RWPE1 (cell line): ENCODE measurements around the gene COA8.

Experiments used
- CTCF ChIA-PET: fragments of 350-600 bp; sonication (Branson Sonifier 250); formaldehyde crosslinking; extraction: SDS; loops from one replicate; lab custom pipeline; 2021; lab: Yijun Ruan, JAX
- POLR2A ChIA-PET: fragments of 400-600 bp; formaldehyde crosslinking; extraction: SDS; loops from one replicate; lab custom pipeline; 2020; ENCODE audit warnings: antibody characterized with exemption; ENCODE audit not compliant: low non-redundant PET; lab: Yijun Ruan, JAX
- DNase-seq: peaks from one replicate; pipeline ENCODE4 v3.0.0; 2012; ENCODE audit warnings: low spot score
- H3K27ac ChIP-seq: fragments of 450-650 bp; 2 replicates; pipeline ENCODE4 v1.5.1; 2017
- TF ChIP-seq, protein P1 (sequence below): fragments of 450-650 bp; conservative IDR thresholded peaks from 2 replicates; pipeline ENCODE4 v1.5.1; 2017; ENCODE audit warnings: low read depth, mild to moderate bottlenecking

Gene COA8

DNA sequence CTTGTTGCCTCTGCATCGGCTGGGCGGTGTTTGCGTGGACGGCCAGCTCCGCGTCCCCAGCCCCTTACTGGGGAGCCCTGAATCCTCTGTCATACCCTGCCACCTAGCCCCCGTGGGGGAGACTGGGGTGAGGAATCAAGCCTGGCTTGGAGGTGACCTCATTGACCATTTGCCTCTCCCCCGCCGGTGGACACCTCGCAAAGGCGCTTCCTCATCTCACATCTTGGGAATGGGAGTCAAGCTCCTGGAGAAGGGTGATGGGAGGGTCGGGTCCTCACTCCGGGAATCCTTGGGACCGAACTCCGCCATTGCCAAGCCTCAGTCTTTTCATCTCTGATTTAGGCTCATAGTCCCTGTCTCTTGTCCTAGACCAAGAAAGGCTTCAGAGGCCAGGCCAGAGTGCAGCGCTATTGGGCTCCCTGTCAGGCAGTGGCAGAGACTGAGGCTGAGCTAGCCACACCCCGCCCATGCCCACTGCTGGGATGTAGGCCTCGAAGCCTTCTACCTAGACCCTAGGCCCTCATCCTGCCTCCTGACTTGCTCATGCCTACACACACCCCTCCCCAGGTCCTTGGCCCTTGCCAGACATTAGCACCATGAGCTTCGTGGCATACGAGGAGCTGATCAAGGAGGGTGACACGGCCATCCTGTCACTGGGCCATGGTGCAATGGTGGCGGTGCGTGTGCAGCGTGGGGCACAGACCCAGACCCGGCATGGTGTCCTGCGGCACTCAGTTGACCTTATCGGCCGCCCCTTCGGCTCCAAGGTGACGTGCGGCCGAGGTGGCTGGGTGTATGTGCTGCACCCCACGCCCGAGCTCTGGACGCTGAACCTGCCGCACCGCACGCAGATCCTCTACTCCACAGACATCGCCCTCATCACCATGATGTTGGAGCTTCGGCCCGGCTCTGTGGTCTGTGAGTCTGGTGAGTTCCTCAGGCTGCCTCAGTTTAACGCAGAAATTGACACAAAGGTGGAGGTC is 33.1 kb upstream of the COA8 start:
- ChIA-PET CTCF (interaction anchor here (0.6 to 3.1 kb wide), 6 partner anchors 8 to 1206 kb away, joined by 3 to 17 read pairs (median 4); no protein-coding TSS in a partner anchor), POLR2A (interaction anchor here (1.2 kb wide), 1 partner anchor 11 kb away, joined by 7 read pairs; no protein-coding TSS in a partner anchor)
- H3K27ac ChIP-seq = peak overlapping the region; percentile 100
- DNase-seq = no peak
- TF ChIP-seq, protein P1, sequence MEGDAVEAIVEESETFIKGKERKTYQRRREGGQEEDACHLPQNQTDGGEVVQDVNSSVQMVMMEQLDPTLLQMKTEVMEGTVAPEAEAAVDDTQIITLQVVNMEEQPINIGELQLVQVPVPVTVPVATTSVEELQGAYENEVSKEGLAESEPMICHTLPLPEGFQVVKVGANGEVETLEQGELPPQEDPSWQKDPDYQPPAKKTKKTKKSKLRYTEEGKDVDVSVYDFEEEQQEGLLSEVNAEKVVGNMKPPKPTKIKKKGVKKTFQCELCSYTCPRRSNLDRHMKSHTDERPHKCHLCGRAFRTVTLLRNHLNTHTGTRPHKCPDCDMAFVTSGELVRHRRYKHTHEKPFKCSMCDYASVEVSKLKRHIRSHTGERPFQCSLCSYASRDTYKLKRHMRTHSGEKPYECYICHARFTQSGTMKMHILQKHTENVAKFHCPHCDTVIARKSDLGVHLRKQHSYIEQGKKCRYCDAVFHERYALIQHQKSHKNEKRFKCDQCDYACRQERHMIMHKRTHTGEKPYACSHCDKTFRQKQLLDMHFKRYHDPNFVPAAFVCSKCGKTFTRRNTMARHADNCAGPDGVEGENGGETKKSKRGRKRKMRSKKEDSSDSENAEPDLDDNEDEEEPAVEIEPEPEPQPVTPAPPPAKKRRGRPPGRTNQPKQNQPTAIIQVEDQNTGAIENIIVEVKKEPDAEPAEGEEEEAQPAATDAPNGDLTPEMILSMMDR = no peak

DNA sequence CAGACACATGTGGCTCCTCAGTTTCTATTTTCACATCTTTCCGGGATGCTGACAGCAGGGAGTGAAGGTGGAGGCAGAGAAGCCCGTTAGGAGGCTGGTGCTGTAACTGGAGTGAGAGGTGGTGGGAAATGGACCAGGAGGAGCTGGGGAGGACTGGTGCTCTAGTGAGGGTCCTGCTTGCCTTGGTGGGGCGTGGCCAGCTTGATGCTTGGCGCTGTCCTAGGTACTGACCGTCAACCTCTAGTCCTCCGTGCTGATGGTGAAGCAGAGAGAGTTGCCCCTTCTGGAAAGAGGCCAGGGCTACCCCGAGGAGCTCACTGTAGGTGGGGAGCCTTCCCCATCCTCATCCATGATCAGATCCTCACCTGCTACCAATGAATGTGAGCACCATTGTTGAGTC is 32.4 kb upstream of the COA8 start:
- TF ChIP-seq, protein P1 = no peak
- CTCF ChIA-PET = interaction anchor here (1.1 to 3.1 kb wide), 4 partner anchors 8 to 16 kb away, joined by 3 to 17 read pairs (median 4); no protein-coding TSS in a partner anchor
- POLR2A ChIA-PET = no interaction called here
- peak; percentile 20 for DNase-seq
- H3K27ac ChIP-seq = peak overlapping the region; percentile 100

DNA sequence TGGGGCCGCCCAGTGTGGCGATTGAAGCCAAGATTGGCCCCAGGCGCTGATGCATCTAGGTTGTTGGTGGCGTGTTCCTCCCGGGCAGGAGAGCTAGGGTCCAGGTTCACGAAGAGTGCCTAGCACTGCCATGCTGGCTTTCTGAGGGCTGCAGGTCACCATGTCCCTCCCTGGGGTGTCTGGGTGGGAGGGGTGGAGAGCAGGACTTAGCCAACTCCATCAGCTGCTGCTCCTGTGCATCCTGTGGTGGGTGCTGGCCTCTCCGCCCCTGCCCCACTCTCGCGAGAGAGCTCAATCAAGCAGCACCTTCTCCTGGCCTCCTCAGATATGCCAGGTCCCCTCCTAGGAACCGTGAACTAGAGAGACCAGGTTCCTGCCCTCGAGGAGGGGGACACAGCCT is 31.9 kb upstream of the COA8 start:
- no peak for DNase-seq
- H3K27ac ChIP-seq = peak overlapping the region; percentile 100
- TF ChIP-seq, protein P1 = no peak
- CTCF ChIA-PET = interaction anchor here (1.3 kb wide), 2 partner anchors 9 to 16 kb away, joined by 3 to 4 read pairs; no protein-coding TSS in a partner anchor
- POLR2A ChIA-PET = no interaction called here

DNA sequence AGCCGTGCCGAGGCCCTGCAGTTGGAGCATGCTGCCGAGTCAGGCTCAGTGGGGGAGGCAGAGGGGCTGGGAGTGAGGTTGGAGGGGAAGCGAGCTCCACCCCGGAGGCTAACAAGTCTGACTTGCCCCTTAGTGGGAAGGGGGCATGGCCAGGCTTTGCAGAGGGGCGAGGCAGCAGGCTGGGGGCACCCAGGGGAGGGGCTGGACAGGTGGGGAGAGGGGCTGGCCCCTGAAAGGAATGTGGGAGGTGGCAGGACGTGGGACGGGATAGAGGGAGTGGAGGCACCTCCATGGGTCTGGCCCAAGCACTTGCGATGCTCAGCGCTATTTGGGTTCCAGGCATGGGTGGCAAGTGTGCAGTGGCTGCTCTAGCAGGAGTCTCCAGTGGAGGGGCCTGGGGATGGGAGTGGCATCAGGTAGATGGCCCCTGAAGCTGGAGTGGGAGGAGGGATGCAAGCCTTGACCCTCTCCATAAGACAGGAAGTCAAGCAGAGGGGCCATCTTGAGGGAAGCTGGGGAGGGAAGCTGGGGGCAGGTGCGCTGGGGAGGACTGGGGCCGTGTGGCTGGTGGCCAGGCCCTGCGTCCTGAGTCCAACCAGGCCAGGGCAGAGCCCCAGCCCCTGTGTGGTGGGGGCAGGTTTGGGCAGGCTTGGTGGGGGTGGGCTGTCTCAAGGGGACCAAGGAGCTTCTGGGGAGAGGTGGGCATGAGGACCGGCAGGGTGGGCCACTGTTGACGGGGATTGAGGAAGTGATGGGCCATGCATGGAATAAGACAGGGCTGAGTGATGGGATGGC is 31.1 kb upstream of the COA8 start:
- POLR2A ChIA-PET = no interaction called here

DNA sequence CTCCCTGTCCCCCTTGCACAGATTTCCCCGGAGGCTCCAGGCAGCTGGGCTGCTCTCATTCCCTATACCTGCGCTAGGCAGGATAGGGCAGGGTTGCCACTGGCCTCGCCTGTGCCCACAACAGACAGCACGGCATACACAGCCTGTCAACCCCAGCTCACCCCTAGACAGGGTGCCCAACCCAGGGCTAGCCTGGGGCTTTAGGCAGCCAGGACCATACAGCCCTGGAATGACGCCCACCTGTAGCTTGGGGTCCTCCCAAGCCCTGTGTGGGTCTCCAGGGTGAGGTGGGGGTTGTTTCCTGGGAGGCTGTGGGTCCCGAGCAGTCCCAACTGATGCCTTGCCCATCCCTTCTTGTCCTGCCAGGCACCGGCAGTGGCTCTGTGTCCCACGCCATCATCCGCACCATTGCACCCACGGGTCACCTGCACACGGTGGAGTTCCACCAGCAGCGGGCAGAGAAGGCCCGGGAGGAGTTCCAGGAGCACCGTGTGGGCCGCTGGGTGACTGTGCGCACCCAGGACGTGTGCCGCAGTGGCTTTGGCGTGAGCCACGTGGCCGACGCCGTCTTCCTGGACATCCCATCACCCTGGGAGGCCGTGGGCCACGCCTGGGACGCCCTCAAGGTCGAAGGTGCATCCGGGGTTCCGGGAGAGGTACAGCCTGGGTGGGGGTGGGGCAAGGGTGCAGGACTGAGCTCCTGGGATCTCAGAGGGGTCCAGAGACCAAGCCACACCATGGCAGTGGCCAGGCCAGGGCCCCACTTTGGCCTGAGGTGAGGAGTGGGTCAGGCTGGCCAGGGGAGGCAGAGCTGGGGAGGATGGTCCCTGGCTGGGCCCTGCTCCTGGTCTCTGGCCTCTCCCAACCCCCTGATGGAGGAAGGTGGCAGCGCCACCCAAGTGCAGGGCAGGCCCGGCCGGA is 30.3 kb upstream of the COA8 start:
- CTCF ChIA-PET = no interaction called here
- TF ChIP-seq, protein P1 = no peak

More for the DNA sequence above, 31.1 kb upstream of the COA8 start:
- CTCF ChIA-PET = no interaction called here
- no peak for DNase-seq
- H3K27ac ChIP-seq = peak overlapping the region; percentile 100
- TF ChIP-seq, protein P1 = no peak

More for the DNA sequence above, 30.3 kb upstream of the COA8 start:
- POLR2A ChIA-PET = no interaction called here
- H3K27ac ChIP-seq = peak overlapping the region; percentile 100
- no peak for DNase-seq
